Activated CD4-positive, alpha-beta T cell treated with anti-CD3 and anti-CD28 coated beads, Interleukin-2, amount 50 U/mL, for 48 hours (primary cell): ENCODE data around the gene GFER.
"Not testable (repeated sequence)": the region's sequence is repeated elsewhere in the genome, so short reads cannot be mapped to it uniquely, and the experiment has no call there.

Source experiments
- DNase-seq, 2 experiments: peaks; one replicate each; pipeline ENCODE4 v3.0.0-alpha.2; 2020

GFER gene

DNA sequence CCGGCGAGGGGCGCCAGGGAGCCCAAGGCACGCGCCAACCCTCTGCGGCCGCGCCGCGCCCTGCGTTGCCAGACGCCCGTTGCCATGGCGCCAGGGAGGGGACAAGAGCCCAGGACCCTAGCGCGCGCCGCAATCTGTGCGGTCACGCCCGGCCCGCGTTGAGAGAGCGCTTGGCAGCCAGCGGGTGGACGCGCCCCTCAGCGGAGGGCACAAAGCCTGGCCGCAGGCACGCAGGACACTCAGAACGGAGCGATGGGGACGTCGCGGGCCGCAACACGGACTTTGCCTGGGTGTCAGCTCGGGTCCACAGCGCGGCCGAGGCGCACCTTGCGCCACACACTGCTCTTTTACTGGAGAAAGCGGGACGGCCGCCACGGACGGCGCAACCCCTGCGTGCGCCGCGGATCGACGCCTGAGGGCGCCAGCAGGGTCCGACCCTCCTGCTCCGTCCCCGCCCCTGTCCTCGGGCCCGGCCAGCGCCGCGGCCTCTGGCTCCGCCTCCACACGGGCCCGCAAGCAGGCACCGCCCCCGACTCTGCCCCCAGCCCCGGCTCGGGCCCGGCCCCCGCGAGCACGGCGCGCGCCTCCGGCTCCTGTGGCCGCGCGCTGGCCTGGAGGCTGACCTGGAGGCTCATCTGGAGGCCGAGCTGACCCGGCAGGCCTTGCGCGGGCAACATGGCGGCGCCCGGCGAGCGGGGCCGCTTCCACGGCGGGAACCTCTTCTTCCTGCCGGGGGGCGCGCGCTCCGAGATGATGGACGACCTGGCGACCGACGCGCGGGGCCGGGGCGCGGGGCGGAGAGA is at the start of gene GFER:
Gene GFER (plus strand): TSS at position 650 of the 803 bp plus-strand sequence. CDS start 26 bp downstream, at position 676.
- peak; percentile 83 to 87 for DNase-seq

- DNase-seq, result no peak
Measured at GRCh38 chr16:1936945-1937479, 47.0 kb upstream of the GFER start.

GRCh38 chr16:1938316-1938715 is 45.7 kb upstream of the GFER start:
- DNase-seq, result no peak

- no peak for DNase-seq
Measured at GRCh38 chr16:1938910-1939309, 45.1 kb upstream of the GFER start.

DNA sequence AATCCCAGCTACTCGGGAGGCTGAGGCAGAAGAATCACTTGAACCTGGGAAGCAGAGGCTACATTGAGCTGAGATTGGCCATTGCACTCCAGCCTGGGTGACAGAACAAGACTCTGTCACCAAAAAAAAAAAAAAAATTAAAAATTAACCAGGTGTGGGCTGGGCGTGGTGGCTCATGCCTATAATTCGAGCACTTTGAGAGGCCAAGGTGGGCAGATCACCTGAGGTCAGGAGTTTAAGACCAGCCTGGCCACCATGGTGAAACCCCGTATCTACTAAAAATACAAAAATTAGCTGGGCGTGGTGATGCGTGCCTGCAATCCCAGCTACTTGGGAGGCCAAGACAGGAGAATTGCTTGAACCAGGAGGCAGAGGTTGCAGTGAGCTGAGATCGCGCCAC is 44.2 kb upstream of the GFER start:
- DNase-seq, result not testable (repeated sequence)

GRCh38 chr16:1940273-1941161 is 43.5 kb upstream of the GFER start:
- no peak for DNase-seq

GRCh38 chr16:1941162-1942046 is 42.6 kb upstream of the GFER start:
- DNase-seq, result no peak

- peak in 1 of 2 experiments; percentile 36 for DNase-seq
Measured at GRCh38 chr16:1942047-1942809, 41.8 kb upstream of the GFER start.

DNA sequence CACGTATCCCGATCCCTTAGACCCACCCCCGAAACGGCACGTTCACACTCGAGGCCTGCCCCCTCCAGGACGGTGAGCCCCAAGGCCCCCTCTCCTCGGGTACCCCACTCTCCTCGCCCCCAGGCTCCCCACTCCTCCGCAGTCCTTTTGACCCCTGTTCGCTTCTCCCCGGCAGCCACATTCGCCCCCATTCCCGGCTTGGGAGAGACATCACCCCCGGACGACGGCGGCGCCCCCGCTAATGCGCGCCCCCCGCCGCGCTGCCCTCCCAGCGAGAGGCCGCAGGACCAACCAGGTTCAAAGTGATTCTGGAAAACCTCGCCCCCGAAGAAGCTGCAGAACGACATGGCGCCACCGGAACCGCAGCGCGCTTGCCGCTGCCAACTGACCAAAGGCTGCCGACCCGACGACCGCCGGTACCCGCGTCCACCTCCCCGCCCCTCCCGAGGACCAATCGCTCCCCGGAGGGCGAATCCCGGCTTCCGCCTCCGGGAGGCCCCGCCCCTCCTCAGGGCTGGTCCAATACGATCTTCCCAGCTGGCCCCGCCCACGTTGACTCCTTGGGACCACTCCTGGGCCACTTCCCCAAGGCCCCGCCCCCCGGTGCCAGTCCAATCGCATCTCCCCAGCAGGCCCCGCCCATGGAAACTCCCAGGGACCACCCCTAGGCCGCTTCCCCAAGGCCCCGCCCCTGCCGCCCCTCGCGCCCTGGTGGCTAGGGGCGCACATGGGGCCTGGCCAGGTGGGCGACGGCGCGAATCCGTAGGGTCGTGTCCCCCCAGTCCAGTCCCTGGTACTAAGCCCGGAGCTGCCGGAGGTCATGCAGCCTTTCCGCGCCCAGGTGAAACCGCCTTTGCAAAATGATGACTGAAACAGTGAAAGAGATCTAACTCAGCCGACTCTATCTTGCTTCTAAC is 40.9 kb upstream of the GFER start, which contains the start of gene MSRB1:
Gene MSRB1 (minus strand): TSS at position 390 of the 917 bp plus-strand sequence. CDS start 43 bp downstream, at position 347.
- DNase-seq, result peak; percentile 100

DNA sequence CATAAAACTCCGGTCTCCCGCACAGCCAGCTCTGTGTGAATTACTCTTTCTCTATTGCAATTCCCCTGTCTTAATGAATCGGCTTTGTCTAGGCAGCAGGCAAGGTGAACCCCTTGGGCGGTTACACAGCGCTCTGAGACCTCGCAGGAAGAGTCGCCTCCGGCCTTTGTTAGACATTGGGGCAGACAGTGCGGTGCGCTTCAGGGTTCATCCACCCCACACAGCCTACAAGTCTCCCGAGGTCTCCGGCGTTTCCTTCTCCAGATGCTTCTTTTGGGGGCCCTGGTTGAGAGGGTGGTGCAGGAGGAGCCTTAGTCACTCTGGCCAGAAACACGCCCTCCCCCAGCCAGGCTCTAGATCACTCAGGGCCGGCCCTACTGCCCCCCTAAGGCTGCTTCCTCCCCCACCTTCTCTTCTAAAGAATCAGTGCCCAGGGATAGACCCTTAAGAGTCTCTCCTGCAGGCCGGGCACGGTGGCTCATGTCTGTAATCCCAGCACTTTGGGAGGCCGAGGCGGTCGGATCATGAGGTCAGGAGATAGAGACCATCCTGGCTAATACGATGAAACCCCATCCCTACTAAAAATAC is 39.3 kb upstream of the GFER start:
- DNase-seq, result no peak

DNA sequence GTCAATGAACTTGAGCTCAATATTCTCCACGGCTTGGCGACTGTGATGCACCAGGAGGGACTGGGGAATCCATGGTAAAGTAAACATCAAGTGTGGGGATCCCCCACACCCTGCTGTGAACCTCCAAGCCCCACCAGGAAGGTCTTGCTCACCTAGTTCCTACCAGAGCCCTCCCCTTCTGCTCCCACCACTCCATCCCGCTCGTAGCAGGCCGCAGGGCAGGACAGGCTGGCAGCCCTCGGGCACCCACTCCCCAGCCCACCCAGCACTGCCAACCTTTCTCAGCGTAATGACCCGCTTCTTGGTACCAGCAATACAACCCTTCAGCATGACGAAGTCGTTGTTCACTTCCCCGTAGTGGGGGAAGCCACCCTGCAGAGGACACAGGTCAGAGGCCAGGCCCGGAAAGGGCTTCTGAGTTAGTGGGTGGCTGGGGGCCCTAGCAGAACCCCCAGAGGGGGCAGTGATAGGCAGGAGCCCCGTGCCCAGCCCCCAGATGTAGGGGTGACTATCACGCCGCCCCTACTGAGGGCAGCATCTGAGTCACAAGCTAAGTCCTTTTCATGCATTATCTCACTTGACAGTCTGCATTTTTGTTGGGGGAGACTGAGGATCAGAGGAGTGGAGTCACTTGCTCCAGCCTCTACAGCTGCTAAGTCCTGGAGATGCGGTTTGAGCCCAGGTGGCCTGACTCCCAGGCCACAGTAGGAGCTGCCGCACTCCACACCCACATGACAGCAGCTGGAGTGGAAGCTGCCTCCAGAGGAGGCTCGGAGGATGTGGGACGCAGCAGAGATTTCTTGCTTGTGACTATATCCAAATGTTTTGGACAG is 38.2 kb upstream of the GFER start:
- no peak for DNase-seq

DNA sequence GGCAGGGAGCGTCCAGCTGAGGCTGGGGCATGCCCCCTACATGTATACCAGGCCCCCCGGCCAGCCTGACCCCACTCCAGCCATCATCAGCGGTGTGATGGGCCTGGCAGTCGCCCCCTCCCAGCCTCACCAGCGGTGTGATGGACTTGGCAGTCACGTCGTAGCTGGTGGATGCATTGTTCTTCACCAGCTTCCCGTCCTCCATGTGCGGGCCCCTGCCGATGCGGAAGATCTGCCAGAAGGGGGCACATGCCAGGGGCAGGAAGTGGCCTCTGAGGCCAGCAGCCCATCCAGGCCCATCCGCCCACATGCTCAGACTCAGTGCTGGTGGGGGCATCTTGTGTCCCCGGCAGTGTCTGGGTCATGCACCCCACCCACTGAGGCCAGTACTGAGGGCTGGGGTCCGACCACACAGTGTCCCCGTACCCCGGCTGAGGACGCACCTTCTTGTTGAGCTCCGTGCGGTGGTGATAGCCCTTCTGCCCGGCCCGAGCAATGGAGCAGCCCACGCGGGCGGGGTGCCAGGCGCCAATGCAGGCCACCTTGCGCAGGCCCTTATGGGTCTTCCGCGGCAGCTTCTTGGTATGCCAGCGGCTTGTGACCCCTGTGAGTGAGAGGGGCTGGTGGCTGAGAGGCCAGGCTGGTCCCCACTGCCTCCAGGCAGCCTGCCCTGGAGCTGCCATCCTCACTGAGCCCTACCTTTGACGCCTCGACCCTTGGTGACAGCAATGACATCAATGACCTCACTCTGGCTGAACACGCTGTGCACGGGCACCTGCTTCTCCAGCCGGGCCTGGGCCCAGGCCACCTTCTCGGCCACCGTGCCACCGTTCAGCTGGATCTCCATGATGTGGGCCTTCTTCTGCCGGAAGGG is 37.3 kb upstream of the GFER start:
- no peak for DNase-seq

GRCh38 chr16:1947369-1947670 is 36.7 kb upstream of the GFER start:
- no peak for DNase-seq

- no peak for DNase-seq
Measured at GRCh38 chr16:1949507-1949906, 34.5 kb upstream of the GFER start.

DNA sequence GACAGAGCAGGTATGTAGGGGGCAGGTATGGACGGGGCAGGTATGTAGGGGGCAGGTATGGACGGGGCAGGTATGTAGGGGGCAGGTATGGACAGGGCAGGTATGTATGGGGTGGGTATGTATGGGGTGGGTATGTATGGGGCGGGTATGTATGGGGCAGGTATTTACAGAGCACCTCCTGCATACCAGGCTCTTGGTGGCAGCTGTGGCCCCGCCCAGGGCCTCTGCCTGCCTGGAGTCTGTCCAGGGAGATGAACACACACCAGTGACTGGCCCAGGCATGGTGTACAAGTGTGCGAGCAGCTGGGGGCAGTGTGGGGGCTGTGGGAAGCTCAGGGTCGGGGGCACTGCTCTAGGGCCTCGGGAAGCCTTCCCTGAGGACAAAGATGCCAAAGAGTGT is 33.9 kb upstream of the GFER start:
- no peak for DNase-seq

- DNase-seq, result no peak
Measured at GRCh38 chr16:1950559-1950958, 33.4 kb upstream of the GFER start.

GRCh38 chr16:1953734-1954133 is 30.3 kb upstream of the GFER start:
- no peak for DNase-seq

DNA sequence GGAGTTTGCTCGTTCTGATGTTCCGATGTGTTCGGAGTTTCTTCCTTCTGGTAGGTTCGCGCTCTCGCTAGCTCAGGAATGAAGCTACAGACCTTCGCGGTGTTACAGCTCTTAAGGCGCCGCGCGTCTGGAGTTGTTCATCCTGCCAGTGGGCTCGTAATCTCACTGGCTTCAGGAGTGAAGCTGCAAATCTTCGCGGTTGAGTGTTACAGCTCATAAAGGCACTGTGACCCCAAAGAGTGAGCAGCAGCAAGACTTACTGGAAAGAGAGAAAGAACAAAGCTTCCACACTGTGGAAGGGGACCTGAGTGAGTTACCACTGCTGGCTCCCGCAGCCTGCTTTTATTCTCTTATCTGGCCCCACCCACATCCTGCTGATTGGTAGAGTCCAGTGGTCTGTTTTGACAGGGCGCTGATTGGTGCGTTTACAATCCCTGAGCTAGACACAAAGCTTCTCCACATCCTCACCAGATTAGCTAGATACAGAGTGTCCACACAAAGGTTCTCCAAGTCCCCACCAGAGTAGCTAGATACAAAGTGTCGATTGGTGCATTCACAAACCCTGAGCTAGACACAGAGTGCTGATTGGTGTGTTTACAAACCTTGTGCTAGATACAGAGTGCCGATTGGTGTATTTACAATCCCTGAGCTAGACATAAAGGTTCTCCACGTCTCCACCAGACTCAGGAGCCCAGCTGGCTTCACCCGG is 26.4 kb upstream of the GFER start:
- not testable (repeated sequence) for DNase-seq
